ENCODE measurements around the gene THEMIS.

Gene THEMIS

GRCh38 chr6:127891731-127892326, 9.0 kb downstream of the THEMIS start:
- no peak for TF ChIP-seq CTCF (IDR thresholded peaks at IDR 0.05)

GRCh38 chr6:127886603-127887002, 14.3 kb downstream of the THEMIS start:
- TF ChIP-seq CTCF (IDR thresholded peaks at IDR 0.05), result no peak

GRCh38 chr6:127884134-127884533, 16.7 kb downstream of the THEMIS start:
- TF ChIP-seq CTCF (IDR thresholded peaks at IDR 0.05), result no peak

GRCh38 chr6:127880429-127880828, 20.4 kb downstream of the THEMIS start:
- no peak for TF ChIP-seq CTCF (IDR thresholded peaks at IDR 0.05)

GRCh38 chr6:127879685-127880084, 21.2 kb downstream of the THEMIS start:
- TF ChIP-seq CTCF (IDR thresholded peaks at IDR 0.05), result no peak

GRCh38 chr6:127878115-127878514, 22.7 kb downstream of the THEMIS start:
- TF ChIP-seq CTCF (IDR thresholded peaks at IDR 0.05), result no peak

- TF ChIP-seq CTCF (IDR thresholded peaks at IDR 0.05), result no peak
These were observed 23.6 kb downstream of the THEMIS start for GRCh38 chr6:127877231-127877630.
